DND-41 (cell line): ENCODE results near the gene OR52I1.

Experiments used
- ATAC-seq: fragments of 200-7000 bp; cut with Tn5 transposase; 3 replicates; pipeline ENCODE4 v1.9.1; 2021; ENCODE audit warnings: low read depth; ENCODE audit not compliant: insufficient read depth
- DNase-seq: peaks from one replicate; pipeline ENCODE4 v3.0.0-alpha.2; 2020
- H2AFZ ChIP-seq: 2 replicates; pipeline ENCODE4 v1.6.0; 2012; ENCODE audit warnings: low read depth, low read length
- H3K27ac ChIP-seq: 2 replicates; pipeline ENCODE4 v1.5.1; 2012; ENCODE audit warnings: low read length, inconsistent platforms
- H3K27me3 ChIP-seq: fragments of 200-600 bp; sonication (generic); 2 replicates; pipeline ENCODE4 v1.6.0; 2012; ENCODE audit warnings: low read length, mild to moderate bottlenecking, inconsistent platforms; ENCODE audit not compliant: insufficient read depth, poor library complexity
- H3K36me3 ChIP-seq: 2 replicates; pipeline ENCODE4 v1.5.1; 2012; ENCODE audit warnings: low read length, inconsistent platforms; ENCODE audit not compliant: insufficient read depth
- H3K4me1 ChIP-seq: 2 replicates; pipeline ENCODE4 v1.5.1; 2012; ENCODE audit warnings: mild to moderate bottlenecking, low read length; ENCODE audit not compliant: insufficient read depth
- H3K4me2 ChIP-seq: 2 replicates; pipeline ENCODE4 v1.6.0; 2012; ENCODE audit warnings: mild to moderate bottlenecking, moderate library complexity, low read length, inconsistent platforms; ENCODE audit not compliant: insufficient read depth
- H3K4me3 ChIP-seq, 2 experiments: fragments of 200-600 bp in 1 of 2; shearing (Covaris generic) in 1 of 2; 2 replicates each; pipeline ENCODE4 v1.5.1; 2012 to 2016; ENCODE audit warnings: inconsistent platforms in 2 of 2, low read length in 2 of 2, mild to moderate bottlenecking in 2 of 2, low read depth in 1 of 2, moderate library complexity in 1 of 2
- H3K79me2 ChIP-seq: 2 replicates; pipeline ENCODE4 v1.6.0; 2012; ENCODE audit warnings: low read length, inconsistent platforms; ENCODE audit not compliant: insufficient read depth
- H3K9ac ChIP-seq: 2 replicates; pipeline ENCODE4 v1.6.0; 2012; ENCODE audit warnings: low read depth, mild to moderate bottlenecking, inconsistent platforms, low read length, moderate library complexity
- H3K9me3 ChIP-seq: 2 replicates; pipeline ENCODE4 v1.5.1; 2012; ENCODE audit warnings: low read length, moderate library complexity, mild to moderate bottlenecking, inconsistent platforms; ENCODE audit not compliant: insufficient read depth, severe bottlenecking
- H4K20me1 ChIP-seq: 2 replicates; pipeline ENCODE4 v1.6.0; 2012; ENCODE audit warnings: low read length; ENCODE audit not compliant: insufficient read depth
- EZH2 ChIP-seq: IDR thresholded peaks from 3 replicates; pipeline ENCODE4 v1.6.1; 2012; ENCODE audit warnings: borderline replicate concordance, low read depth, mild to moderate bottlenecking, moderate library complexity, low read length, inconsistent platforms; ENCODE audit not compliant: severe bottlenecking
- TF ChIP-seq, protein P1 (sequence below): IDR thresholded peaks from 2 replicates; pipeline ENCODE4 v1.5.1; 2012; ENCODE audit warnings: borderline replicate concordance, low read length, moderate library complexity, mild to moderate bottlenecking; ENCODE audit not compliant: poor library complexity, severe bottlenecking; ENCODE audit errors: extremely low read depth

Gene OR52I1

DNA sequence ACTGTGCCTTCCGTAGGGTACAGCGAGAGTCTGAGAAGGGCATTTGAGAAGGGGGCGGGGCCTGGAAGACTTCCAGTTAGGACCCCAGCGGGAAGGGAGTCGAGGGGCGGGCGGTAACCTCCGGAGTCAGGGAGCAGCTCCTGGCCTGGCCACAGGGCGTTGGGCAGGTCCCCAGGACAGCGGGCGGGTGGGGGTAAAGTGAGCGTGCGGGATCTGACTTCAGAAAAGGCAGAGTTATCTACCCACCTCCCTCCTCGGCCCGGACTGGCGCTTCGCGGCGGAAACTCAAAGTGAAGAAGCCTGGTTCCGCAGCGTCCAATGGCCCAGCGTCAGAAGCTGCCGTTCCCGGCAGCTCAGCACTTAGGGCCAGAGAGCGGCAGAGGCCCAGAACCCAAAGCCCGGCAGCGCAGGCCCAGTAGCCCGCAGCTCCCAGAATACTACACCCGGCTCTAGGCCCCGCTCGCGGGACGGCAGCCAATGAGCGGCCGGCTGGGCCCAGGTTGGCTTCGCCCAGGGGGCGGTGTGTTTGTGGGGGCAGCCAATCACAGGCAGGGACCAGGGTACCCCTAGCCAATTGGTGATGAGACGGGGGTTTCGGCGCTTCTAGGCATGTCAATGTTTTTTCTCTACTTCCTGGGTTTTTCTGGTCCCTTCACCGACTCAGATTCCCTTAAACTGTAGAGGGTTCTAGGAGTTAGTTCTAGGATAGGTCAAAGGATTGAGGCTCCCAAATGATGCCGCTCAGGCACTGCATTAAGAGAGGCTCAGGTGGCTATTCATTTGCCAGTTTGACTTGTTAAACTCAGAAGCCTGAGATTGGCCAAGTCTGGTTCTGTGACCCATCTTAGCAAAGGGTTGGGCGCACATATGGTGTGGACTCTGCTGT lies 14.2 kb downstream of the OR52I1 start, which contains the start of gene TRIM68:
Gene TRIM68, minus strand, starts transcription at position 451 of the 886 bp plus-strand sequence. CDS start 2,727 bp downstream, outside the sequence.
- peak within 1 kb of the TSS; percentile 81 for H3K27ac ChIP-seq
- ATAC-seq (peak; percentile 100), DNase-seq (peak; percentile 97)
- H2AFZ ChIP-seq = peak within 1 kb of the TSS; percentile 95
- peak within 1 kb of the TSS; percentile 80 for H3K4me2 ChIP-seq
- TF ChIP-seq, protein P1, sequence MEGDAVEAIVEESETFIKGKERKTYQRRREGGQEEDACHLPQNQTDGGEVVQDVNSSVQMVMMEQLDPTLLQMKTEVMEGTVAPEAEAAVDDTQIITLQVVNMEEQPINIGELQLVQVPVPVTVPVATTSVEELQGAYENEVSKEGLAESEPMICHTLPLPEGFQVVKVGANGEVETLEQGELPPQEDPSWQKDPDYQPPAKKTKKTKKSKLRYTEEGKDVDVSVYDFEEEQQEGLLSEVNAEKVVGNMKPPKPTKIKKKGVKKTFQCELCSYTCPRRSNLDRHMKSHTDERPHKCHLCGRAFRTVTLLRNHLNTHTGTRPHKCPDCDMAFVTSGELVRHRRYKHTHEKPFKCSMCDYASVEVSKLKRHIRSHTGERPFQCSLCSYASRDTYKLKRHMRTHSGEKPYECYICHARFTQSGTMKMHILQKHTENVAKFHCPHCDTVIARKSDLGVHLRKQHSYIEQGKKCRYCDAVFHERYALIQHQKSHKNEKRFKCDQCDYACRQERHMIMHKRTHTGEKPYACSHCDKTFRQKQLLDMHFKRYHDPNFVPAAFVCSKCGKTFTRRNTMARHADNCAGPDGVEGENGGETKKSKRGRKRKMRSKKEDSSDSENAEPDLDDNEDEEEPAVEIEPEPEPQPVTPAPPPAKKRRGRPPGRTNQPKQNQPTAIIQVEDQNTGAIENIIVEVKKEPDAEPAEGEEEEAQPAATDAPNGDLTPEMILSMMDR = no peak
- TF ChIP-seq EZH2 = no peak
- peak within 1 kb of the TSS; percentile 51 to 70 for H3K4me3 ChIP-seq
- H3K9ac ChIP-seq = peak within 1 kb of the TSS; percentile 83
- H3K4me1 ChIP-seq = peaks cover 29% of the 10 kb centered on the region
- no peaks in the 10 kb centered on the region for H3K27me3 ChIP-seq
- peaks cover 24% of the 10 kb centered on the region for H3K36me3 ChIP-seq
- peaks cover 13% of the 10 kb centered on the region for H3K79me2 ChIP-seq
- H4K20me1 ChIP-seq = no peaks in the 10 kb centered on the region
- no peaks in the 10 kb centered on the region for H3K9me3 ChIP-seq

DNA sequence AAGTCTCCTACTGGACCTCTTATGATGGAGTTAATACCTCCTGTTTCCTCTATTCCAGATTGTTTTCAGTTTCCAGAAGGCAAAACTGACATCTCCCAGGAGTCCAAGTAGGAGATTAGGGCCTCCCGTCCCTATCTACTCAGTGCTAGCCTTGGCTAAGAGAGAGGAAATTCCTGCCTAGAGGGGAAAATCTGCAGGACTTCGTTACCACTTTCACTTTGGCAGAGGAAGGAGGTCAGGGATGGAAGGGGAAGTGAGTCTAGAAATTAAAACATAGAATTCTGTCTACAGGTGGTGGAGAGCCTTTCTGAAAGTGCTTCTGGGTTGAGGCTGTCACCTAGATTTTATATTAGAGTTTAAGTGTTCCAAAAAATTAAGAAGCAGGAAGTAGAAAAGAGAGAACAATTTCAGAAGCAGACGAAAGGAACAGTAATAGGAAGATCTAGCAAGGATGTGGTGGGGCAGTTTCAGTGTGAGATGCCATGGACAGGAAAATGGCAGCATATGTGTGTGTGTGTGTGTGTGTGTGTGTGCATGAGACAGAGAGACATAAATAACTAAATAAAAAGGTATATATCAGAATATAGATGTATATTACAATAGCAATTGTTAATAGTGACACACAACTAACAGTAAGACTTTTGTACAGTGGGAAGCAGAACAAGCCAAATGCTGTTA lies 16.6 kb downstream of the OR52I1 start:
- DNase-seq (no peak), ATAC-seq (no peak)
- Histone ChIP-seq H3K79me2 (peaks cover 13% of the 10 kb centered on the region), H3K4me3 (no peak overlapping the region), H3K9ac (no peak overlapping the region), H3K27ac (no peak overlapping the region), H4K20me1 (no peaks in the 10 kb centered on the region), H3K4me2 (peak overlapping the region; percentile 35; the same call in 1 of the 2 replicates), H2AFZ (peak overlapping the region; percentile 95), H3K4me1 (peaks cover 29% of the 10 kb centered on the region), H3K9me3 (no peaks in the 10 kb centered on the region), H3K27me3 (no peaks in the 10 kb centered on the region), H3K36me3 (peaks cover 2% of the 10 kb centered on the region; the same call in 1 of the 2 replicates)
- TF ChIP-seq, protein P1 = no peak
- no peak for TF ChIP-seq EZH2

DNA sequence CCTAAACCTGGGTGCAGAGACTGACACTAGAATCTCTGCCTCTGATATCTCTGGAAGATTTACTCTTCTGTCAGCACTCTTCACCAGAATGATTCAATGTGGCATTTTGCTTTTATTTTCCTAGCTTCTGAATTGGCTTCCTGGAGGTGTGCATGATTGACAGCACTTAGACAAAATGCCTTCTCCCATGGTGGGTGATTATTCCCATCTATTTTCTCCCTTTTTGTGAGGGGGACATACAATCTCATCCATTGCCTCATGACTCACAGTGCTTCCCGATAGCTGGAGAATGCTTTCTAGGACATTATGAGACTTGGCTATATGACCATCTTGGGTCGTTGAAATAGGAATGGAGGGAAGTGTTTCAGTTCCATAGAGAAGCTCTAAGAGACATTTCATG lies 18.1 kb downstream of the OR52I1 start:
- Histone ChIP-seq H3K4me3 (no peak overlapping the region), H2AFZ (no peak overlapping the region), H3K9ac (no peak overlapping the region), H4K20me1 (no peaks in the 10 kb centered on the region), H3K9me3 (no peaks in the 10 kb centered on the region), H3K79me2 (peaks cover 8% of the 10 kb centered on the region), H3K27me3 (no peaks in the 10 kb centered on the region), H3K4me2 (no peak overlapping the region), H3K36me3 (no peaks in the 10 kb centered on the region; the same call in 1 of the 2 replicates), H3K27ac (no peak overlapping the region), H3K4me1 (peaks cover 18% of the 10 kb centered on the region)
- no peak for TF ChIP-seq EZH2
- TF ChIP-seq, protein P1 = no peak
- ATAC-seq (no peak), DNase-seq (no peak)
